CD14-positive monocyte (primary cell): Measurements from ENCODE around the gene PPID. TPM values are rescaled to one million over a fixed set of nuclear protein-coding genes. Genes with fewer than 3 reads are reported as not detected.
"Not testable (repeated sequence)": the region's sequence is repeated elsewhere in the genome, so short reads cannot be mapped to it uniquely, and the experiment has no call there.

Experiments
- DNase-seq, 3 donors: peaks; one replicate each; pipeline ENCODE4 v3.0.0-alpha.2; 2011 to 2022
- H2AFZ ChIP-seq: 2 replicates; pipeline ENCODE4 v1.6.0; 2012; ENCODE audit warnings: mild to moderate bottlenecking, low read depth, low read length, inconsistent platforms; ENCODE audit not compliant: insufficient read depth, poor library complexity, severe bottlenecking
- H3K27ac ChIP-seq, 2 donors: 1 replicate in 1 of 2; 2 replicates in 1 of 2; pipeline ENCODE4 v1.5.1; 2012 to 2013; ENCODE audit warnings: low read length in 2 of 2, control low read depth in 1 of 2, inconsistent platforms in 1 of 2, low read depth in 1 of 2, mild to moderate bottlenecking in 1 of 2
- H3K27me3 ChIP-seq, 2 donors: one replicate each; pipeline versions ENCODE4 v1.6.0 to v1.6.1; 2011 to 2013; ENCODE audit warnings: low read length in 2 of 2; ENCODE audit not compliant: control insufficient read depth in 2 of 2, insufficient read depth in 2 of 2
- H3K36me3 ChIP-seq, 2 donors: replicated peaks in 1 of 2; 1 replicate in 1 of 2; 2 replicates in 1 of 2; pipeline versions ENCODE4 v1.5.1 to v1.6.1; 2012 to 2013; ENCODE audit warnings: low read length in 2 of 2, control low read depth in 1 of 2, inconsistent platforms in 1 of 2, mild to moderate bottlenecking in 1 of 2; ENCODE audit not compliant: insufficient read depth in 2 of 2, control insufficient read depth in 1 of 2
- H3K4me1 ChIP-seq, 2 donors: 1 replicate in 1 of 2; 2 replicates in 1 of 2; pipeline versions ENCODE4 v1.5.1 to v1.6.1; 2012 to 2013; ENCODE audit warnings: low read length in 2 of 2, control low read depth in 1 of 2, inconsistent platforms in 1 of 2, mild to moderate bottlenecking in 1 of 2, moderate library complexity in 1 of 2; ENCODE audit not compliant: insufficient read depth in 2 of 2, control insufficient read depth in 1 of 2
- H3K4me2 ChIP-seq: replicated peaks from 2 replicates; pipeline ENCODE3; 2012; ENCODE audit warnings: low read length, moderate library complexity, mild to moderate bottlenecking; ENCODE audit not compliant: poor library complexity, severe bottlenecking; ENCODE audit errors: extremely low read depth
- H3K4me3 ChIP-seq, 3 experiments: fragments of 200-600 bp in 1 of 3; sonication (generic) in 1 of 3; replicated peaks in 1 of 3; 1 replicate in 2 of 3; 2 replicates in 1 of 3; pipeline ENCODE4 v1.5.1; 2011 to 2013; ENCODE audit warnings: low read length in 3 of 3, mild to moderate bottlenecking in 3 of 3, control low read depth in 2 of 3, low read depth in 2 of 3, inconsistent platforms in 1 of 3, moderate library complexity in 1 of 3
- H3K79me2 ChIP-seq: 2 replicates; pipeline ENCODE4 v1.6.0; 2012; ENCODE audit warnings: mild to moderate bottlenecking, control low read depth, inconsistent platforms, low read length, moderate library complexity; ENCODE audit not compliant: insufficient read depth
- H3K9ac ChIP-seq: 2 replicates; pipeline ENCODE4 v1.6.0; 2017; ENCODE audit warnings: low read length, mild to moderate bottlenecking; ENCODE audit not compliant: insufficient read depth, poor library complexity, severe bottlenecking
- H3K9me3 ChIP-seq, 2 donors: replicated peaks in 1 of 2; 1 replicate in 1 of 2; 2 replicates in 1 of 2; pipeline versions ENCODE4 v1.5.1 to v1.6.1; 2012 to 2013; ENCODE audit warnings: low read length in 2 of 2, control low read depth in 1 of 2; ENCODE audit not compliant: control insufficient read depth in 1 of 2, insufficient read depth in 1 of 2
- H4K20me1 ChIP-seq: 2 replicates; pipeline ENCODE4 v1.6.0; 2012; ENCODE audit warnings: mild to moderate bottlenecking, low read length, control low read depth, moderate library complexity; ENCODE audit not compliant: insufficient read depth
- H3K27ac Mint-ChIP-seq, 7 donors: one replicate each; pipeline ENCODE4 v1.8.0; 2020; ENCODE audit warnings: mild to moderate bottlenecking in 7 of 7, mixed read lengths in 7 of 7, moderate library complexity in 6 of 7, inconsistent platforms in 2 of 7
- H3K27me3 Mint-ChIP-seq, 3 donors: one replicate each; pipeline ENCODE4 v1.8.0; 2021 to 2022; ENCODE audit warnings: low read depth in 3 of 3, mild to moderate bottlenecking in 3 of 3, mixed read lengths in 3 of 3, moderate library complexity in 3 of 3, inconsistent platforms in 1 of 3
- H3K36me3 Mint-ChIP-seq, 2 donors: one replicate each; pipeline ENCODE4 v1.8.0; 2020; ENCODE audit warnings: mixed read lengths in 2 of 2, inconsistent platforms in 1 of 2, mild to moderate bottlenecking in 1 of 2
- H3K4me1 Mint-ChIP-seq: one replicate; pipeline ENCODE4 v1.8.0; 2020; ENCODE audit warnings: mild to moderate bottlenecking, mixed read lengths
- H3K4me3 Mint-ChIP-seq, 2 donors: one replicate each; pipeline ENCODE4 v1.8.0; 2020; ENCODE audit warnings: mild to moderate bottlenecking in 2 of 2, mixed read lengths in 2 of 2, moderate library complexity in 1 of 2
- H3K9me3 Mint-ChIP-seq, 7 donors: one replicate each; pipeline ENCODE4 v1.8.0; 2020 to 2022; ENCODE audit warnings: mixed read lengths in 7 of 7, mild to moderate bottlenecking in 6 of 7, moderate library complexity in 6 of 7, inconsistent platforms in 2 of 7
- CTCF ChIP-seq: fragments of 200-600 bp; IDR thresholded peaks from one replicate; pipeline ENCODE4 v1.8.0; 2022; ENCODE audit warnings: antibody characterized with exemption, mild to moderate bottlenecking
- WGBS: methylation state at CpG from one replicate; pipeline ENCODE4 v1.1.5; 2013; ENCODE audit warnings: missing lambda C conversion rate; ENCODE audit not compliant: insufficient coverage; 5-methylcytosine and 5-hydroxymethylcytosine counted together
- intact Hi-C, 2 donors: fragments of 100-400 bp; cut with micrococcal nuclease; formaldehyde crosslinking; loops; one replicate each; pipeline versions ENCODE4 v1.15.0 to v1.15.1; 2023
- polyA plus RNA-seq, 3 donors: library from polyadenylated mRNA; depleted of rRNA in 1 of 3; unstranded in 2 of 3; stranded (reverse) in 1 of 3; fragments of 300-500 nt in 2 of 3; fragments of >200 nt in 1 of 3; fragmentation: Illumina TruSeq in 2 of 3; gene quantifications; 1 replicate in 2 of 3; 2 replicates in 1 of 3; pipeline ENCODE4 v1.2.3, GENCODE V29; 2012 to 2021

Gene PPID
- polyA plus RNA-seq, 3 donors: 11.0 to 30.5 (median 18.1) TPM

GRCh38 chr4:158762553-158762952 lies 39.4 kb upstream of the PPID start:
- Histone ChIP-seq H3K9me3 (no peaks in the 10 kb centered on the region), H3K79me2 (no peaks in the 10 kb centered on the region), H2AFZ (no peak overlapping the region), H3K27me3 (no peaks in the 10 kb centered on the region), H3K4me2 (no peak overlapping the region), H3K4me3 (no peak overlapping the region), H3K9ac (no peak overlapping the region), H4K20me1 (no peaks in the 10 kb centered on the region), H3K4me1 (peaks cover 17% of the 10 kb centered on the region in 2 donors), H3K36me3 (no peaks in the 10 kb centered on the region), H3K27ac (no peak overlapping the region)
- no peak overlapping the region for H3K27ac Mint-ChIP-seq
- intact Hi-C loops: no loop called here
- 50% methylated on average over 1 of the region's 4 CpGs for WGBS
- no peak for DNase-seq
- TF ChIP-seq CTCF: no peak
- peaks cover 0 to 3% (median 3%) of the 10 kb centered on the region in 3 donors for H3K27me3 Mint-ChIP-seq
- H3K9me3 Mint-ChIP-seq: peaks cover 1 to 8% (median 3%) of the 10 kb centered on the region in 7 donors
- no peaks in the 10 kb centered on the region for H3K36me3 Mint-ChIP-seq
- H3K4me3 Mint-ChIP-seq: no peak overlapping the region
- H3K4me1 Mint-ChIP-seq: peaks cover 16% of the 10 kb centered on the region

GRCh38 chr4:158760866-158761265 lies 37.7 kb upstream of the PPID start:
- Histone ChIP-seq H3K4me1 (peaks cover under 1% of the 10 kb centered on the region in 2 donors), H3K27ac (no peak overlapping the region), H3K9me3 (no peaks in the 10 kb centered on the region), H3K9ac (no peak overlapping the region), H3K79me2 (no peaks in the 10 kb centered on the region), H2AFZ (no peak overlapping the region), H3K36me3 (no peaks in the 10 kb centered on the region), H3K27me3 (no peaks in the 10 kb centered on the region), H3K4me2 (no peak overlapping the region), H3K4me3 (no peak overlapping the region), H4K20me1 (no peaks in the 10 kb centered on the region)
- no peak overlapping the region for H3K27ac Mint-ChIP-seq
- peaks cover 0 to 6% (median 3%) of the 10 kb centered on the region in 3 donors for H3K27me3 Mint-ChIP-seq
- intact Hi-C loops: no loop called here
- H3K4me1 Mint-ChIP-seq: peaks cover 7% of the 10 kb centered on the region
- 100% methylated on average over 1 of the region's 4 CpGs for WGBS
- H3K9me3 Mint-ChIP-seq: peaks cover 2 to 11% (median 6%) of the 10 kb centered on the region in 7 donors
- no peak for TF ChIP-seq CTCF
- H3K4me3 Mint-ChIP-seq: no peak overlapping the region
- H3K36me3 Mint-ChIP-seq: no peaks in the 10 kb centered on the region
- no peak for DNase-seq

GRCh38 chr4:158759539-158759938 lies 36.3 kb upstream of the PPID start:
- H3K4me3 ChIP-seq, H3K27me3 ChIP-seq, H3K4me1 Mint-ChIP-seq, H3K9ac ChIP-seq, H3K27ac Mint-ChIP-seq, H3K27me3 Mint-ChIP-seq, H4K20me1 ChIP-seq, H3K4me1 ChIP-seq, H3K9me3 ChIP-seq, H3K4me2 ChIP-seq, intact Hi-C loops, H2AFZ ChIP-seq, DNase-seq, H3K36me3 ChIP-seq, H3K36me3 Mint-ChIP-seq, H3K4me3 Mint-ChIP-seq, H3K79me2 ChIP-seq, H3K27ac ChIP-seq: not testable (repeated sequence)
- WGBS: over 99% methylated on average over 14 of the region's 20 CpGs
- peaks cover 2 to 11% (median 7%) of the 10 kb centered on the region in 7 donors for H3K9me3 Mint-ChIP-seq
